Activated naive CD4-positive, alpha-beta T cell treated with anti-CD3 and anti-CD28 coated beads, Interleukin-2, amount 10 ng/mL, durations not matched to agents 7 days and 5 days (primary cell): ENCODE data around the gene SEMA7A.

Experiments
- CTCF ChIA-PET: fragments of 350-600 bp; sonication (Branson Sonifier 250); formaldehyde crosslinking; loops from one replicate; lab custom pipeline; 2021; ENCODE audit warnings: antibody characterized with exemption; lab: Charles Lee
- DNase-seq: peaks from one replicate; pipeline ENCODE4 v3.0.0-alpha.2; 2020
- H3K27ac Mint-ChIP-seq: one replicate; pipeline ENCODE4 v1.8.0; 2021; ENCODE audit warnings: mild to moderate bottlenecking, moderate library complexity, mixed read lengths
- H3K27me3 Mint-ChIP-seq: one replicate; pipeline ENCODE4 v1.8.0; 2021; ENCODE audit warnings: mild to moderate bottlenecking, mixed read lengths
- H3K36me3 Mint-ChIP-seq: one replicate; pipeline ENCODE4 v1.8.0; 2021; ENCODE audit warnings: mixed read lengths
- H3K4me1 Mint-ChIP-seq: one replicate; pipeline ENCODE4 v1.8.0; 2021; ENCODE audit warnings: mixed read lengths
- H3K4me3 Mint-ChIP-seq: one replicate; pipeline ENCODE4 v1.8.0; 2021; ENCODE audit warnings: mild to moderate bottlenecking, moderate library complexity, mixed read lengths
- H3K9me3 Mint-ChIP-seq: one replicate; pipeline ENCODE4 v1.8.0; 2021; ENCODE audit warnings: mixed read lengths

The SEMA7A gene

DNA sequence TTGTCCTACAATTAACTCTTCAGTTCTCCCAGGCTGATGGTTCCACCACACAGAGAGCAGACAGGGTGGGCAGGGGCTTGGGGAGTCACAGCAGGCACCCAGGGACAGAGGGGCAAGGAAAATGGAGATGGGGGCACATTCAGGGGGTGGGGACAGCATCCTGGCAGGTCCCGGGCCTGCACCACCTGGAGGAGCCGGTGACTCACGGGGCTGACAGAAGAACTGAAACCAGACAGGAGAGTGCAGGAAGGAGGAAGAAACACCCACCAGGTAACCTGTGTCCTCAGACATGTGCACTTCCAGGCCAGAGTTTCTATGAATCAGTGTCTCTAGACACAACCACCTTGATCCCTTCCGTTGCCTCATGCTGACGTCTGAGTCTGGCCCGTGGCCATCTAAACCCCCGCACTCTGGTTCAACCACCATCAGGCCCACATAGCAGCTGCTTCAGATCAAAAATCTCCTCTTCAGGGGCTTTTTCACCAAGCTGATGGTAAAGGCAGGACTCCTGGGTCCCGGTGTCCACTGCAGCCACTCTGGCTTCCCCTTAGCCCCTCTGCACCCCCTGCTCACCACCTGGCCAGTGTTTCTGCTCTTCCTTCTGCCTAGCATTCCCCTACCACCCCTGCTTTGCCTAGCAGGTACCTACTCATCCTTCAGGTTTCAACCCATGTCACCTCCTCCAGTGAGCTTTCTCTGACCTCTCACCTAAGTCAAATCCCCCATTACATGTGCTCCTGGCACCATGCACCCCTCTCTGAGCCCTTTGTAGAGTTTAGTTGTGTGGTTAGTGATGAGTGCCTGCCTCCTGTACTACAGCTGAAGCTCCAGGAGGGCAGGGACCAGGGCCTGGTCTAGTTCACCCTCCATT lies 49.8 kb downstream of the SEMA7A start:
- no peaks in the 10 kb centered on the region for H3K9me3 Mint-ChIP-seq
- H3K4me1 Mint-ChIP-seq = peaks cover 52% of the 10 kb centered on the region
- H3K27ac Mint-ChIP-seq = peak overlapping the region; percentile 89
- H3K4me3 Mint-ChIP-seq = no peak overlapping the region
- H3K27me3 Mint-ChIP-seq = no peaks in the 10 kb centered on the region
- DNase-seq = peak; percentile 66
- H3K36me3 Mint-ChIP-seq = no peaks in the 10 kb centered on the region
- CTCF ChIA-PET = interaction anchor here (0.8 to 6.2 kb wide), 11 partner anchors 8 to 403 kb away, joined by 3 to 307 read pairs (median 5); partner anchors contain the start of genes SEMA7A and UBL7

DNA sequence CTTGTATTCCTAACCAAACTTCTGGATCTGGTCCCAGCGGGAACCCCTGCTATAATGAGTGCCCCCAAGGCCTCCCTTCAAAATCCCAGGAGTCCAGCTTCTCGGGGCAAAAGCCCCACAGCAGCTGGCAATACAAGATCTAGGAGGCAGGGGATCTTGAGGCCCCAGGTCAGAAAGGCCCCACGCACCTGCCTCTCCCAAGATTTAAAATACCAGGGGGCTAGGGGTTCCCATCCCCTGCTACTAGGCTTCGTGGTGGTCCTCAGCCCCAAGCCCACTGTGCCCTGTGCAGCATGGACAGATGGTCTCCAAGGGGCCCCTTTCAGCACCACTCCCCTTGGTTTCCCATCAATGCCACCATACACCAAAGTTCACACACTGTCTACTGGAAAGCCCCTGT lies 50.5 kb downstream of the SEMA7A start:
- no peak for DNase-seq
- no peaks in the 10 kb centered on the region for H3K36me3 Mint-ChIP-seq
- no peak overlapping the region for H3K4me3 Mint-ChIP-seq
- H3K27me3 Mint-ChIP-seq = no peaks in the 10 kb centered on the region
- no peaks in the 10 kb centered on the region for H3K9me3 Mint-ChIP-seq
- CTCF ChIA-PET = interaction anchor here (1.2 to 6.2 kb wide), 8 partner anchors 10 to 106 kb away, joined by 5 to 307 read pairs (median 12); partner anchors contain the start of gene SEMA7A
- peaks cover 57% of the 10 kb centered on the region for H3K4me1 Mint-ChIP-seq
- no peak overlapping the region for H3K27ac Mint-ChIP-seq

DNA sequence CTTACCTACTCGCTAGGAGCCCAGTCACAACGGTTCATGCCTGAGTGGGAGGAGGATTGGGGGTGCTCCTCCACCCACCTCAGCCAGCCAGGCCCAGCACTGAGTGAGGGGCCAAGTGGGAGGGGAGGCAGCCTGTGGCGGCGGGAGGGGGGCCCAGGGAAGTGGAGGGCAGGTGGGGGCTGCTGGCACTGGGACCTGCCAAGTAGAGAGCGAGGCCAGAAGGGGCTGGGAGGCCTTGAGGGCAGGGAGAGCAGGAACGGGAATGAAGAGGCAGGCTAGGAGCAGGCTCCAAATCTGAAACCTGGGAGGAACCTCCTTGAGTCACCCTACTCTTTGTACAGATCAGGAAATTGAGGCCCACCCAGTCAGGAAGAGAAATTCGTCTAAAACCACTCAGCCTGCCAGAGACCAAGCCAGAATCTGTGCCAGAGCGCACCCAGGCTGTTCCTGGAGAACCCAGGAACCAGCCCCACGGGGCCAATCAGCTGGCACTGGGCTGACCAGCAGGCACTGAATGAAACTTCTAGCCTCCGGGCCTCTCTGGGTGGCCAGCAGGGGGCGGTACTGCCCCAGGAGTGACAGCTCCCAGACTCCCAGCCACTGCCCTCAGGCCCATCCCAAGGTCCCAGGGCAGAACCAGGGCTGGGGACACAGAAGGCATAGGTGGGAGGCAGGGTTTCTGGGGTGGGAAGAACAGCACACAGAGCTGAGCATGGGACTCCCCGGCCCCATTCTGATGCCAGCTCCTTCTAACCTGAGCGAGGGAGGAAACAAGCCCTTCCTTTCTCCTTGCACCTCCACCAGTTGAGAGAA lies 51.5 kb downstream of the SEMA7A start:
- H3K27ac Mint-ChIP-seq = no peak overlapping the region
- H3K4me3 Mint-ChIP-seq = no peak overlapping the region
- peak; percentile 82 for DNase-seq
- H3K27me3 Mint-ChIP-seq = no peaks in the 10 kb centered on the region
- H3K36me3 Mint-ChIP-seq = no peaks in the 10 kb centered on the region
- CTCF ChIA-PET = interaction anchor here (0.6 to 6.2 kb wide), 27 partner anchors 8 to 387 kb away, joined by 3 to 307 read pairs (median 5); partner anchors contain the start of genes SEMA7A and UBL7
- H3K4me1 Mint-ChIP-seq = peaks cover 59% of the 10 kb centered on the region
- no peaks in the 10 kb centered on the region for H3K9me3 Mint-ChIP-seq

DNA sequence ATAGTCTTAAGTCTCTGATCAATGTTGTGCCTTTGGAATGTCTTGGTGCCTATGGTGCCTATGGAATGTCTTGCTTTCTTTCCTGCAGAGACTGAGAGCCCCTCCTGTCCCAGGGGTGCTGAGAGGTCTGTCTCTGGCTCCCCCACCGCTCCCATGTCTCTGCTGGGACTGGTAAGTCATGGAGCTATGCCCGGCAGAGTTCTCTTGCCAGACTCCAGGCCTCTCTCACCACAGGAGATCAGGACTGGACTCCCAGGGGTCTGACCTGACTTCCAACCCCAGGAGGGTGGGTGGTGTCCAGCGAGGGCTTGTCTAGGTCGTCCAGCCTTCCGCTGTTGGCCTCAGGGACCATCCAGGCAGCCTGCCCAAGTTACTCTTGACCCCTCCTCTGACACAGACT lies 52.3 kb downstream of the SEMA7A start:
- no peak for DNase-seq
- Mint-ChIP-seq H3K4me1 (peaks cover 59% of the 10 kb centered on the region), H3K4me3 (no peak overlapping the region), H3K27me3 (no peaks in the 10 kb centered on the region), H3K36me3 (no peaks in the 10 kb centered on the region), H3K27ac (peak overlapping the region; percentile 21), H3K9me3 (no peaks in the 10 kb centered on the region)
- CTCF ChIA-PET = interaction anchor here (1.4 to 6.2 kb wide), 8 partner anchors 24 to 251 kb away, joined by 3 to 307 read pairs (median 6); partner anchors contain the start of gene SEMA7A

DNA sequence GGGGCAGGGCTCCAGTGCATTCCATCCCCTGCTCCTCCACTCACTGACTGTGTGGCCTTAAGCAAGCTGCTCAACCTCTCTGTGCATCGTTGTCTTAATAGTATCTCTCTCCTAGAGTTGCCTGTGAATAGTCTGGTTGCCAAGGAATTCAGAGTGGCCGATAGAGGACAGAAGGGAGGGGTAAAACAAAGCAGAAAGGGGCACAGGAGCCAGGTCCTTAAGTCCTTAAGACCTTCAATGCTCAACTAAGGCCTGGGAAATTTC lies 52.6 kb downstream of the SEMA7A start:
- CTCF ChIA-PET = interaction anchor here (1.5 to 6.2 kb wide), 4 partner anchors 50 to 161 kb away, joined by 5 to 307 read pairs (median 14); partner anchors contain the start of gene SEMA7A
- Mint-ChIP-seq H3K9me3 (no peaks in the 10 kb centered on the region), H3K4me1 (peaks cover 59% of the 10 kb centered on the region), H3K27ac (no peak overlapping the region), H3K27me3 (no peaks in the 10 kb centered on the region), H3K4me3 (no peak overlapping the region), H3K36me3 (no peaks in the 10 kb centered on the region)
- DNase-seq = no peak

DNA sequence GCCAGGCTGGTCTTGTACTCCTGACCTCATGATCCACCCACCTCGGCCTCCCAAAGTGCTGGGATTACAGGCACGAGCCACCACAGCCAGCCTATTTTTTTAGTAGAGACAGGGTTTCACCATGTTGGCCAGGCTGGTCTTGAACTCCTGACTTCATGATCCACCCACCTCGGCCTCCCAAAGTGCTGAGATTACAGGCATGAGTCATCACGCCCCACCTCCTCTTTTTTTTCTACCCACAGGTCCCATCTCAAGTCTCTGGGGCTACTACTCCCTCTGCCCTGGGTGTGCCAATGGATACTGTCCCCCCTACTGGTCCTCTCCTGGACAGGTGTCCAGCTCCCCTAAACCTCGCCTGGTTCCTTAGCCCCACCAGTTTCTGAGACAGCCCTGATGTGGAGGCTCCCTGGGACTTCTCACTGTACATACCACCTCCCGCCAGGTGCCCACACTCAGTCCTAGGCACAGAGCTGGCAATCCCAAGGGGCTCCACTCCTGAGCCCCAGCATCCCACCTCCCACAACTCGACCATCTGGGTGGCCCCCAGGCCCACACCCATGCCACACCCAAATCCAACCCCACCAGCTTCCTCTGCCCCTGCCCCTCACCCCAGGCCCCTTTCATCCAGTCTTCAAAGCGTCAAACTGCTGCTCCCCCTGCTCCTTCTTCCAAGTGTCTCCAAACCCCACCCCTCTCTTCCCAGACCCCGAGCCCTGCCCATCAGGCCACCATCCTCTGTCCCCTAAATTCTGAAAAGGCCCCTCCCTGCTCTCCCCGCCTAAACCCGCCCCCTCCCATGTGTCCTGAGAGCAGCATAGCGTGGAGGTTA lies 53.2 kb downstream of the SEMA7A start:
- H3K4me1 Mint-ChIP-seq = peaks cover 57% of the 10 kb centered on the region
- no peak overlapping the region for H3K4me3 Mint-ChIP-seq
- H3K27me3 Mint-ChIP-seq = no peaks in the 10 kb centered on the region
- H3K36me3 Mint-ChIP-seq = no peaks in the 10 kb centered on the region
- no peak overlapping the region for H3K27ac Mint-ChIP-seq
- CTCF ChIA-PET = interaction anchor here (1.0 to 9.8 kb wide), 5 partner anchors 58 to 162 kb away, joined by 3 to 307 read pairs (median 12); partner anchors contain the start of gene SEMA7A
- DNase-seq = no peak
- no peaks in the 10 kb centered on the region for H3K9me3 Mint-ChIP-seq

DNA sequence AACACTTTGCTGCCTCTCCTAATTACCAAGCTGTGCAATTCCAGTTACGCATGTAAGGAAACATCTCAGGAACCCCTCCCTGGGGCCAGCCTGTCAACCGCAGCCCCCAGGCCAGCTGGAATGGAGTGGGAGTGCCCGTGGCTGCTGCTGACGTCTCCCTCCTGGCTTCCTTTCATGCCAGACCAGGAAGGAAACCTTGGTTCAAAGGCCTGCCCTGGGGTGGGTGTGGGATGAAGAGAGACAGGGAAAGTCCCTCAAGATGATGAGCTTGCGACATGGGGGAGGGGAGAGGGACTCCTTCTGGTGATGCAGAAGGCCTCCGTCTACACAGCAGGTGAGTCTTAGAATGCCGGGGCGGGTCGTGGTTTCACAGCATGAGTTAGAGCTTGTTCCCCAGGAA lies 54.9 kb downstream of the SEMA7A start:
- peaks cover 51% of the 10 kb centered on the region for H3K4me1 Mint-ChIP-seq
- H3K27ac Mint-ChIP-seq = no peak overlapping the region
- CTCF ChIA-PET = interaction anchor here (0.7 to 9.8 kb wide), 7 partner anchors 10 to 242 kb away, joined by 3 to 145 read pairs (median 4); partner anchors contain the start of gene SEMA7A
- H3K27me3 Mint-ChIP-seq = no peaks in the 10 kb centered on the region
- H3K4me3 Mint-ChIP-seq = no peak overlapping the region
- peak; percentile 57 for DNase-seq
- no peaks in the 10 kb centered on the region for H3K36me3 Mint-ChIP-seq
- H3K9me3 Mint-ChIP-seq = no peaks in the 10 kb centered on the region

DNA sequence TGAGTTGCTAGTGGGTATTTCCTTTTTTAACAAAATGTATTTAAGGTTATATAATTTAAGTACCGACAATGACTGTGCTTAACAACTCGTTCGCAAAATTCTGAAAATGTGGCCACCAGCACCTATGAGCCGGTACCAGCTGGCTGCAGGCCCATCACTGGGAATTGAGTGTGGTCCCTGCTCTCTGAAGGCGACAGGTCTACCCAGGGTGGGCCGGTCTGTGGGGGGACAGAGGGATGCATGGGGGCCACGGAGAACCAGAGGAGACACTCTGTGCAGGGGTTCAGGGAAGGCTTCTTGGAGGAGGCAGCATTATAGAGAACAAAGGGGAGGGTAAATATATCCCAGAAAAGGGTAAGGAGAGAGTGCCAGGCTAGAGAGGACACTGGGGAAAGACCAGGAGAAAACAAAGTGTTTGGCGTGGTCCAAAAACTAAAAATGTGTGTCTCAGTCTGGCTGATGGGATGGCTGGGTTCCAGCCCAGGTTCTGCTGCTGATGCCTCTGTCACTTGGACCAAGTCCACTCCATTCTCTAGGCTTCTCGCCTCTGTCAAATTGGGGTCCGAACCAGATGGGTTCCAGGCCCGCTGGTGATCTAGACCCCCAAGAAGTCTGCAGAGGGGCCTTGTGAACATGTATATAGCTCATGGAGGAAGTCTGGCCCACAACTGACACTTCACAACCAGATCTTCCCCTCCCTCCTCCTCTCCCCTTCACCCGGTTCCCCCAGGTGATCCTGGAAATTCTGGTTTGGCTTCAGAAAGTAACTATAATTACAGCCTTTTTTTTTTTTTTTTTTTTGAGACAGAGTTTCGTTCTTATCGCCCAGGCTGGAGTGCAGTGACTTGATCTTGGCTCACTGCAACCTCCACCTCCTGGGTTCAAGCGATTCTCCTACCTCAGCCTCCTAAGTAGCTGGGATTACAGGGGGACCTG lies 55.7 kb downstream of the SEMA7A start:
- Mint-ChIP-seq H3K9me3 (no peaks in the 10 kb centered on the region), H3K36me3 (no peaks in the 10 kb centered on the region), H3K27me3 (peaks cover 7% of the 10 kb centered on the region), H3K4me3 (no peak overlapping the region), H3K27ac (no peak overlapping the region), H3K4me1 (peaks cover 47% of the 10 kb centered on the region)
- no peak for DNase-seq
- CTCF ChIA-PET = interaction anchor here (0.7 to 9.8 kb wide), 8 partner anchors 26 to 427 kb away, joined by 3 to 145 read pairs (median 4); partner anchors contain the start of gene SEMA7A

DNA sequence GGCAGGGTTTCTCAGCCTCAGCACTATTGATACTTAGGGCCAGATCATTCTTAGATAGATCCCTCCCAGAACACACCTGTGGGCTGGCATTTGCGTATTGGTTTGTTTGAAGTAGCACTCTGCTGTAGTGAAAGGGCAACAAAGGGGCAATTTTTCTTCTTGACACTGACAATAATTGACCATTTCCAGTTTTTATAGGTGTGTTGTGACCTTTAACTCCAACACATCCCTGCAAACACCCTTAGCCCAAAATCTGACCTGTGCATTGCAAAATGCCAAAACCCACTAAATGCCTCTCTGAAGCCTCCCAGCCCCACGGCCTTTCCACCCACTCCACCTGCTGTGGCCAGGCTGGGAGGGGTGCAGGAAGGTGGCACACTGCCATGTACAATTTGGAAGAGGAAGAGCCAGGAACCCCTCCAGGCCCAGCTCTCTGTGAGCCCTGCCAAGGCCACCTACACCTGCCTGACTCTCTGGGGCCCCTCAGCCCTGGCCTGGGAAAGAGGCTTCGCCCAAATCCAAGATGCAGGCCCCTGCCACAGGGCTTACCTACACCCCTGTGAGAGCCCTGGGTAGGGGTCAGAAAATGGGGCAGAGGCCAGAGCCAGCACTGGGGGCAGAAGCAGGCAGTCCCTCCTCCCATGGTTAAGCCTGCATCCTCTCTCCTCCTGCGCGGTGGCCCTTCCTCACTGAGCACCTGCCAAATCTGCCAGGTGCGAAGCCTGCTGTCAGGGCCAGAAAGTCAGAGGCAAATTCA lies 56.8 kb downstream of the SEMA7A start:
- no peak overlapping the region for H3K4me3 Mint-ChIP-seq
- DNase-seq = no peak
- CTCF ChIA-PET = interaction anchor here (1.0 to 9.8 kb wide), 10 partner anchors 27 to 256 kb away, joined by 3 to 145 read pairs (median 6); partner anchors contain the start of genes ARID3B, CLK3 and SEMA7A
- peaks cover 37% of the 10 kb centered on the region for H3K4me1 Mint-ChIP-seq
- no peaks in the 10 kb centered on the region for H3K9me3 Mint-ChIP-seq
- H3K27me3 Mint-ChIP-seq = peaks cover 16% of the 10 kb centered on the region
- no peaks in the 10 kb centered on the region for H3K36me3 Mint-ChIP-seq
- no peak overlapping the region for H3K27ac Mint-ChIP-seq

DNA sequence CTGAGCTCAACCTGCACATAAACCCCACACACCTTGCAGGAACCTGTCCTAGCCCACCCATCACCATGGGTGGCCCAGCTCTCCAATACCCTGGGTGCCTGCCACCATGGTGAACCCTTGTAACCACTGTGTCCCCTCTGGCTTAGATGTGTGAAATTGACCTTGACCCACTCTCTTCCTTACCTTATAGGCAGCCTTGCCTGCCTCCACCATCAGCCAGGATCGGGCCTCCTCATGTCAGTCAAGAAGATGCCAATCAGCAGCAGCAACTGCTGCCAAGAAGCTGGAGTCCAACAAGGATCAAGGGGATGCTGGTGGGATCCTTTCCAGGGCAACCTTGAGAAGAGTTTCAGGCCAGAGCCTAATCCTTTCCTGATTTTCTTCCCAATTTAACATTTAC lies 57.5 kb downstream of the SEMA7A start:
- CTCF ChIA-PET = interaction anchor here (0.6 to 9.8 kb wide), 14 partner anchors 8 to 394 kb away, joined by 3 to 145 read pairs (median 4); partner anchors contain the start of genes ARID3B, CLK3 and SEMA7A
- Mint-ChIP-seq H3K4me1 (peaks cover 36% of the 10 kb centered on the region), H3K27me3 (peaks cover 22% of the 10 kb centered on the region), H3K9me3 (no peaks in the 10 kb centered on the region), H3K36me3 (no peaks in the 10 kb centered on the region), H3K27ac (no peak overlapping the region), H3K4me3 (no peak overlapping the region)
- DNase-seq = no peak

DNA sequence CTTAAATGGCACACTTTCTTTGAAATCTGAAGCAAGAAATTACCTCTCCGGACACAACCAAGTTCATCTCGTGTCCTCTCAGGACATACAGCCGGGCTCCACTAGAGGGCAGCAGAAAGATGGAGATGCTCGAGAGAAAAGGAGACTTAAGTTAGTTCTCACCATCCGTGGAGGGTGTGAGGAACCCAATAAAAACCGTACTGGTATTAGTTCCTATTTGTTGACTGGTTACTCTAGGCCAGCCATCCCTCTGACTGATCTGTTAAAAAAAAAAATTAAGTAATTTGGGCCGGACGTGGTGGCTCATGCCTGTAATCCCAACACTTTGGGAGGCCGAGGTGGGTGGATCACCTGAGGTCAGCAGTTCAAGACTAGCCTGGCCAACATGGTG lies 58.5 kb downstream of the SEMA7A start:
- H3K4me3 Mint-ChIP-seq = peak overlapping the region; percentile 81
- peak; percentile 91 for DNase-seq
- no peak overlapping the region for H3K27ac Mint-ChIP-seq
- CTCF ChIA-PET = interaction anchor here (0.7 to 9.8 kb wide), 10 partner anchors 9 to 395 kb away, joined by 3 to 145 read pairs (median 6); partner anchors contain the start of genes ARID3B, CLK3 and SEMA7A
- peaks cover 31% of the 10 kb centered on the region for H3K4me1 Mint-ChIP-seq
- peaks cover 31% of the 10 kb centered on the region for H3K27me3 Mint-ChIP-seq
- H3K9me3 Mint-ChIP-seq = no peaks in the 10 kb centered on the region
- H3K36me3 Mint-ChIP-seq = no peaks in the 10 kb centered on the region
